CD14-positive monocyte (primary cell): Measurements from ENCODE around the gene ZNF48. TPM values are rescaled to one million over a fixed set of nuclear protein-coding genes. Genes with fewer than 3 reads are reported as not detected.

Source experiments
- DNase-seq, 3 donors: peaks; one replicate each; pipeline ENCODE4 v3.0.0-alpha.2; 2011 to 2022
- H2AFZ ChIP-seq: 2 replicates; pipeline ENCODE4 v1.6.0; 2012; ENCODE audit warnings: mild to moderate bottlenecking, low read depth, low read length, inconsistent platforms; ENCODE audit not compliant: insufficient read depth, poor library complexity, severe bottlenecking
- H3K27ac ChIP-seq, 2 donors: 1 replicate in 1 of 2; 2 replicates in 1 of 2; pipeline ENCODE4 v1.5.1; 2012 to 2013; ENCODE audit warnings: low read length in 2 of 2, control low read depth in 1 of 2, inconsistent platforms in 1 of 2, low read depth in 1 of 2, mild to moderate bottlenecking in 1 of 2
- H3K27me3 ChIP-seq, 2 donors: one replicate each; pipeline versions ENCODE4 v1.6.0 to v1.6.1; 2011 to 2013; ENCODE audit warnings: low read length in 2 of 2; ENCODE audit not compliant: control insufficient read depth in 2 of 2, insufficient read depth in 2 of 2
- H3K36me3 ChIP-seq, 2 donors: replicated peaks in 1 of 2; 1 replicate in 1 of 2; 2 replicates in 1 of 2; pipeline versions ENCODE4 v1.5.1 to v1.6.1; 2012 to 2013; ENCODE audit warnings: low read length in 2 of 2, control low read depth in 1 of 2, inconsistent platforms in 1 of 2, mild to moderate bottlenecking in 1 of 2; ENCODE audit not compliant: insufficient read depth in 2 of 2, control insufficient read depth in 1 of 2
- H3K4me1 ChIP-seq, 2 donors: 1 replicate in 1 of 2; 2 replicates in 1 of 2; pipeline versions ENCODE4 v1.5.1 to v1.6.1; 2012 to 2013; ENCODE audit warnings: low read length in 2 of 2, control low read depth in 1 of 2, inconsistent platforms in 1 of 2, mild to moderate bottlenecking in 1 of 2, moderate library complexity in 1 of 2; ENCODE audit not compliant: insufficient read depth in 2 of 2, control insufficient read depth in 1 of 2
- H3K4me2 ChIP-seq: replicated peaks from 2 replicates; pipeline ENCODE3; 2012; ENCODE audit warnings: low read length, moderate library complexity, mild to moderate bottlenecking; ENCODE audit not compliant: poor library complexity, severe bottlenecking; ENCODE audit errors: extremely low read depth
- H3K4me3 ChIP-seq, 3 experiments: fragments of 200-600 bp in 1 of 3; sonication (generic) in 1 of 3; replicated peaks in 1 of 3; 1 replicate in 2 of 3; 2 replicates in 1 of 3; pipeline ENCODE4 v1.5.1; 2011 to 2013; ENCODE audit warnings: low read length in 3 of 3, mild to moderate bottlenecking in 3 of 3, control low read depth in 2 of 3, low read depth in 2 of 3, inconsistent platforms in 1 of 3, moderate library complexity in 1 of 3
- H3K79me2 ChIP-seq: 2 replicates; pipeline ENCODE4 v1.6.0; 2012; ENCODE audit warnings: mild to moderate bottlenecking, control low read depth, inconsistent platforms, low read length, moderate library complexity; ENCODE audit not compliant: insufficient read depth
- H3K9ac ChIP-seq: 2 replicates; pipeline ENCODE4 v1.6.0; 2017; ENCODE audit warnings: low read length, mild to moderate bottlenecking; ENCODE audit not compliant: insufficient read depth, poor library complexity, severe bottlenecking
- H3K9me3 ChIP-seq, 2 donors: replicated peaks in 1 of 2; 1 replicate in 1 of 2; 2 replicates in 1 of 2; pipeline versions ENCODE4 v1.5.1 to v1.6.1; 2012 to 2013; ENCODE audit warnings: low read length in 2 of 2, control low read depth in 1 of 2; ENCODE audit not compliant: control insufficient read depth in 1 of 2, insufficient read depth in 1 of 2
- H4K20me1 ChIP-seq: 2 replicates; pipeline ENCODE4 v1.6.0; 2012; ENCODE audit warnings: mild to moderate bottlenecking, low read length, control low read depth, moderate library complexity; ENCODE audit not compliant: insufficient read depth
- H3K27ac Mint-ChIP-seq, 7 donors: one replicate each; pipeline ENCODE4 v1.8.0; 2020; ENCODE audit warnings: mild to moderate bottlenecking in 7 of 7, mixed read lengths in 7 of 7, moderate library complexity in 6 of 7, inconsistent platforms in 2 of 7
- H3K27me3 Mint-ChIP-seq, 3 donors: one replicate each; pipeline ENCODE4 v1.8.0; 2021 to 2022; ENCODE audit warnings: low read depth in 3 of 3, mild to moderate bottlenecking in 3 of 3, mixed read lengths in 3 of 3, moderate library complexity in 3 of 3, inconsistent platforms in 1 of 3
- H3K36me3 Mint-ChIP-seq, 2 donors: one replicate each; pipeline ENCODE4 v1.8.0; 2020; ENCODE audit warnings: mixed read lengths in 2 of 2, inconsistent platforms in 1 of 2, mild to moderate bottlenecking in 1 of 2
- H3K4me1 Mint-ChIP-seq: one replicate; pipeline ENCODE4 v1.8.0; 2020; ENCODE audit warnings: mild to moderate bottlenecking, mixed read lengths
- H3K4me3 Mint-ChIP-seq, 2 donors: one replicate each; pipeline ENCODE4 v1.8.0; 2020; ENCODE audit warnings: mild to moderate bottlenecking in 2 of 2, mixed read lengths in 2 of 2, moderate library complexity in 1 of 2
- H3K9me3 Mint-ChIP-seq, 7 donors: one replicate each; pipeline ENCODE4 v1.8.0; 2020 to 2022; ENCODE audit warnings: mixed read lengths in 7 of 7, mild to moderate bottlenecking in 6 of 7, moderate library complexity in 6 of 7, inconsistent platforms in 2 of 7
- WGBS: methylation state at CpG from one replicate; pipeline ENCODE4 v1.1.5; 2013; ENCODE audit warnings: missing lambda C conversion rate; ENCODE audit not compliant: insufficient coverage; 5-methylcytosine and 5-hydroxymethylcytosine counted together
- intact Hi-C, 2 donors: fragments of 100-400 bp; cut with micrococcal nuclease; formaldehyde crosslinking; loops; one replicate each; pipeline versions ENCODE4 v1.15.0 to v1.15.1; 2023
- polyA plus RNA-seq, 3 donors: library from polyadenylated mRNA; depleted of rRNA in 1 of 3; unstranded in 2 of 3; stranded (reverse) in 1 of 3; fragments of 300-500 nt in 2 of 3; fragments of >200 nt in 1 of 3; fragmentation: Illumina TruSeq in 2 of 3; gene quantifications; 1 replicate in 2 of 3; 2 replicates in 1 of 3; pipeline ENCODE4 v1.2.3, GENCODE V29; 2012 to 2021
- TF ChIP-seq, protein P1 (sequence below): fragments of 200-600 bp; IDR thresholded peaks from one replicate; pipeline ENCODE4 v1.8.0; 2022; ENCODE audit warnings: antibody characterized with exemption, mild to moderate bottlenecking

ZNF48 gene
- polyA plus RNA-seq, 3 donors, result 0.67 to 1.4 (median 0.93) TPM

- peaks cover 34% of the 10 kb centered on the region for H4K20me1 ChIP-seq
- H3K4me1 Mint-ChIP-seq, result peaks cover 43% of the 10 kb centered on the region
- peak within 1 kb of the TSS; percentile 100 for H3K4me2 ChIP-seq
- TF ChIP-seq, protein P1, sequence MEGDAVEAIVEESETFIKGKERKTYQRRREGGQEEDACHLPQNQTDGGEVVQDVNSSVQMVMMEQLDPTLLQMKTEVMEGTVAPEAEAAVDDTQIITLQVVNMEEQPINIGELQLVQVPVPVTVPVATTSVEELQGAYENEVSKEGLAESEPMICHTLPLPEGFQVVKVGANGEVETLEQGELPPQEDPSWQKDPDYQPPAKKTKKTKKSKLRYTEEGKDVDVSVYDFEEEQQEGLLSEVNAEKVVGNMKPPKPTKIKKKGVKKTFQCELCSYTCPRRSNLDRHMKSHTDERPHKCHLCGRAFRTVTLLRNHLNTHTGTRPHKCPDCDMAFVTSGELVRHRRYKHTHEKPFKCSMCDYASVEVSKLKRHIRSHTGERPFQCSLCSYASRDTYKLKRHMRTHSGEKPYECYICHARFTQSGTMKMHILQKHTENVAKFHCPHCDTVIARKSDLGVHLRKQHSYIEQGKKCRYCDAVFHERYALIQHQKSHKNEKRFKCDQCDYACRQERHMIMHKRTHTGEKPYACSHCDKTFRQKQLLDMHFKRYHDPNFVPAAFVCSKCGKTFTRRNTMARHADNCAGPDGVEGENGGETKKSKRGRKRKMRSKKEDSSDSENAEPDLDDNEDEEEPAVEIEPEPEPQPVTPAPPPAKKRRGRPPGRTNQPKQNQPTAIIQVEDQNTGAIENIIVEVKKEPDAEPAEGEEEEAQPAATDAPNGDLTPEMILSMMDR, result no peak
- peak within 1 kb of the TSS; percentile 88 for H3K9ac ChIP-seq
- H3K79me2 ChIP-seq, result peaks cover 44% of the 10 kb centered on the region
- H2AFZ ChIP-seq, result peak within 1 kb of the TSS; percentile 75
- DNase-seq, result peak; percentile 100
- peaks cover 0 to 6% (median 0%) of the 10 kb centered on the region in 3 donors for H3K27me3 Mint-ChIP-seq
- WGBS, result under 1% methylated on average over 23 of the region's 40 CpGs
- peaks cover 0 to 6% (median 0%) of the 10 kb centered on the region in 7 donors for H3K9me3 Mint-ChIP-seq
- peak within 1 kb of the TSS; percentile 86 to 88 for H3K27ac ChIP-seq
- H3K36me3 Mint-ChIP-seq, result peaks cover 6 to 15% of the 10 kb centered on the region in 2 donors
- H3K4me1 ChIP-seq, result peaks cover 27 to 40% of the 10 kb centered on the region in 2 donors
- intact Hi-C loops, result loop anchor here (1.0 to 10.0 kb wide), 5 partner anchors 8 to 344 kb away; partner anchors contain the start of genes CD2BP2 (in 1 of the 2), FBRS (in 1 of the 2) and PRR14 (in 1 of the 2)
- no peaks in the 10 kb centered on the region for H3K27me3 ChIP-seq
- peak within 1 kb of the TSS; percentile 94 to 98 (median 97) for H3K27ac Mint-ChIP-seq
- H3K9me3 ChIP-seq, result no peaks in the 10 kb centered on the region
- peaks cover 8 to 17% of the 10 kb centered on the region in 2 donors for H3K36me3 ChIP-seq
- H3K4me3 Mint-ChIP-seq, result peak within 1 kb of the TSS; percentile 92 to 97
- H3K4me3 ChIP-seq, result peak within 1 kb of the TSS; percentile 57 to 96 (median 60)
Observed at GRCh38 chr16:30370456-30371247, 24.6 kb upstream of the ZNF48 start, which contains the start of gene TBC1D10B. Gene TBC1D10B, minus strand, starts transcription at chr16:30370494. Its CDS starts 311 bp downstream, at chr16:30370183.

DNA sequence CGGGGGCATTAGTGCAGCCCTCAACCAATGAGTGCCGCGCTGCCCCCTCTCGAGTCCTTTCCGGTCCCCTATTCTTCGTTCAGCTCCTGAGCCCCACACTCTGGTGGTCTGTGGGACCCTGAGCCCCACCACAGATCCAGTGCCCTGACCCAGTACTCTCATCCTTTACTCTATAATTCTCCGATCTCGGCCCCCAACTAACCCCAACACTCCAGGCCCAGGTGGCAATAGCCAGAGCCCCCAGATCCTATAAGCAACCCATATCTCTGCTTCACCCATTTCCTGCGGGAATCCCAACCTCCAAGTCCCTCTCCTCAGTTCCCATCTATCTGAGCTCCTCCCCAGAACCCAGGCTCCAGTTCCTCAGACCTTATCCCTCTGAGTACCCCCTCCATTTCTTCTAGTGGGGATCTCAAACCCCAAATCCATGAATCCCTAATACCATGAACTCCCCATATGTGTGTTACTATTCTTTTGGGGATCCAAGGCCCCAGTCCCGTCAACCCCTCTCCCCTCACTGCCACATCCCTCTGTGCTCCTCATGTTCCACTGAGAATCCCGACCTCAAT lies 23.9 kb upstream of the ZNF48 start:
- Mint-ChIP-seq H3K27me3 (peaks cover 0 to 6% (median 0%) of the 10 kb centered on the region in 3 donors), H3K27ac (peak overlapping the region; percentile 94 to 98 (median 96)), H3K4me1 (peaks cover 41% of the 10 kb centered on the region), H3K4me3 (peak overlapping the region; percentile 74 to 89), H3K36me3 (peaks cover 4 to 12% of the 10 kb centered on the region in 2 donors), H3K9me3 (peaks cover 0 to 6% (median 0%) of the 10 kb centered on the region in 7 donors)
- intact Hi-C loops, result loop anchor here (2.0 to 10.0 kb wide), 4 partner anchors 17 to 343 kb away; partner anchors contain the start of genes CD2BP2 (in 1 of the 2), FBRS (in 1 of the 2) and PRR14 (in 1 of the 2)
- DNase-seq, result no peak
- H3K4me1 ChIP-seq, result peaks cover 27 to 40% of the 10 kb centered on the region in 2 donors
- TF ChIP-seq, protein P1, result no peak
- H3K27me3 ChIP-seq, result no peaks in the 10 kb centered on the region
- peaks cover 38% of the 10 kb centered on the region for H3K79me2 ChIP-seq
- WGBS, result 23% methylated on average over 11 of the region's 11 CpGs
- H3K4me2 ChIP-seq, result peak overlapping the region; percentile 81
- peak overlapping the region; percentile 75 for H2AFZ ChIP-seq
- H4K20me1 ChIP-seq, result peaks cover 28% of the 10 kb centered on the region
- H3K27ac ChIP-seq, result peak overlapping the region; percentile 84 to 88
- peak overlapping the region; percentile 34 to 72 (median 36) for H3K4me3 ChIP-seq
- peaks cover 4 to 13% of the 10 kb centered on the region in 2 donors for H3K36me3 ChIP-seq
- no peaks in the 10 kb centered on the region for H3K9me3 ChIP-seq
- peak overlapping the region; percentile 41 for H3K9ac ChIP-seq
